T-helper 17 cell (primary cell): ENCODE data around the gene TOMM20L. TPM values are rescaled to one million over a fixed set of nuclear protein-coding genes. Genes with fewer than 3 reads are reported as not detected.

Experiments
- ATAC-seq: fragments of 150-1000 bp; cut with Tn5 transposase; 2 replicates; pipeline ENCODE4 v1.10.0; 2021; ENCODE audit warnings: mild to moderate bottlenecking, moderate library complexity
- DNase-seq, 3 donors: peaks; one replicate each; pipeline versions ENCODE4 v3.0.0 to v3.0.0-alpha.2; 2020 to 2021
- H3K9me3 ChIP-seq: one replicate; pipeline ENCODE4 v1.7.0; 2013; ENCODE audit warnings: low read length, mild to moderate bottlenecking; ENCODE audit not compliant: control insufficient read depth, poor library complexity, severe bottlenecking
- H3K27ac Mint-ChIP-seq: one replicate; pipeline ENCODE4 v1.8.0; 2022; ENCODE audit warnings: mild to moderate bottlenecking, moderate library complexity, mixed read lengths
- H3K27me3 Mint-ChIP-seq: one replicate; pipeline ENCODE4 v1.8.0; 2022; ENCODE audit warnings: mixed read lengths
- H3K36me3 Mint-ChIP-seq: one replicate; pipeline ENCODE4 v1.8.0; 2022; ENCODE audit warnings: low read depth, mixed read lengths
- H3K4me1 Mint-ChIP-seq: one replicate; pipeline ENCODE4 v1.8.0; 2022; ENCODE audit warnings: mild to moderate bottlenecking, mixed read lengths
- H3K4me3 Mint-ChIP-seq: one replicate; pipeline ENCODE4 v1.8.0; 2022; ENCODE audit warnings: mild to moderate bottlenecking, moderate library complexity, mixed read lengths
- total RNA-seq, 4 donors: library from RNA in 2 of 4; stranded (reverse) in 2 of 4; gene quantifications; one replicate each; pipeline ENCODE4 v1.2.3 and lab custom pipeline; 2022 to 2026

Gene TOMM20L
- total RNA-seq, 2 donors from 2014 or later = not detected

GRCh38 chr14:58444627-58445026 lies 48.9 kb downstream of the TOMM20L start:
- ATAC-seq (no peak), DNase-seq (no peak)
- no peaks in the 10 kb centered on the region for H3K27me3 Mint-ChIP-seq
- no peaks in the 10 kb centered on the region for H3K4me1 Mint-ChIP-seq
- H3K27ac Mint-ChIP-seq = no peak overlapping the region
- no peaks in the 10 kb centered on the region for H3K9me3 ChIP-seq
- no peaks in the 10 kb centered on the region for H3K36me3 Mint-ChIP-seq
- H3K4me3 Mint-ChIP-seq = no peak overlapping the region

- Mint-ChIP-seq H3K36me3 (peaks cover 15% of the 10 kb centered on the region), H3K27me3 (no peaks in the 10 kb centered on the region), H3K4me1 (peaks cover 6% of the 10 kb centered on the region), H3K27ac (peak overlapping the region; percentile 10), H3K4me3 (no peak overlapping the region)
- ATAC-seq = no peak
- DNase-seq = no peak
- H3K9me3 ChIP-seq = no peaks in the 10 kb centered on the region
Measured at GRCh38 chr14:58455593-58456265, 60.0 kb downstream of the TOMM20L start.

Other genes with a start within 250 kb of the TOMM20L start
- gene ARMH4, start 243.7 kb upstream of the TOMM20L start, total RNA-seq = not detected
- 10 to 100 TPM; 35.5 to 38.0 TPM for gene ACTR10, start 195.8 kb upstream of the TOMM20L start, total RNA-seq
- 100 to 1,000 TPM; 101 to 102 TPM for gene PSMA3, start 151.1 kb upstream of the TOMM20L start, total RNA-seq
- gene ARID4A, start 97.4 kb upstream of the TOMM20L start, total RNA-seq = 10 to 100 TPM; 87.1 to 90.2 TPM
- 10 to 100 TPM; 28.1 to 31.5 TPM for gene TIMM9, start 31.6 kb downstream of the TOMM20L start, total RNA-seq
- 10 to 100 TPM; 23.4 to 29.1 TPM for gene KIAA0586, start 31.8 kb downstream of the TOMM20L start, total RNA-seq
- 1 to 10 TPM in 1 of 2 donors, under 1 TPM in 1; 0.91 to 1.8 TPM for gene DACT1, start 242.0 kb downstream of the TOMM20L start, total RNA-seq